Measurements from ENCODE around the gene ERC2. TPM values are rescaled to one million over a fixed set of nuclear protein-coding genes. Genes with fewer than 3 reads are reported as not detected.

ERC2 gene
- total and polyA plus RNA-seq, 12 donors = 0.22 to 4.2 (median 1.7) TPM

DNA sequence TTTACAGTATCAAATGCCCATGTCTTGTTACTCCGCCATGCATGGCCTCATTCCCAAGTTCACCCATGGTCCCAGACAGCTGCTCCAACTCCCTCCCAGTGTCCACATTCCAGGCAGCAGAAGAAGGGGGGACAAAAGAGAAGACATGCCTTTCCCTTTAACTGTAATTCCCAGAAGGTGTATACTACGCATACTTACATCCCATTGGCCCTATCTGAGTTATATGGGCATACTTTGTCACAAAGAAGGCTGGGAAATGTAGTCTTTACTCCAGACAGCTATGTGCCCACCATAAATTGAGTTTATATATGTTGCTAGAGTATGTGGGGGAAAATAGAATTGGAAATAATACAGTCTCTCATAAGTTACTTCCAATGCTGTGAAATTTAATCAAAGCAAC lies 70.5 kb downstream of the ERC2 start:
- intact Hi-C loops (cut with DNase I) = no loop called here
- peaks cover 0 to 2% (median 0%) of the 10 kb centered on the region in 11 donors for H3K9me3 ChIP-seq
- ATAC-seq (no peak), DNase-seq (no peak)
- TF ChIP-seq CTCF (IDR thresholded peaks at IDR 0.05) = no peak
- no peak overlapping the region for H3K27ac ChIP-seq
- H3K36me3 ChIP-seq = no peaks in the 10 kb centered on the region
- 78 to 88% methylated on average over 2 of the region's 2 CpGs for WGBS, 2 donors
- H3K4me1 ChIP-seq = no peaks in the 10 kb centered on the region
- H3K4me3 ChIP-seq = no peak overlapping the region
- H3K27me3 ChIP-seq = peaks cover 0 to 22% (median 0%) of the 10 kb centered on the region in 7 donors

- 78 to 90% methylated on average over 3 of the region's 3 CpGs for WGBS, 2 donors
- TF ChIP-seq CTCF (IDR thresholded peaks at IDR 0.05) = no peak
- Histone ChIP-seq H3K4me1 (no peaks in the 10 kb centered on the region), H3K36me3 (no peaks in the 10 kb centered on the region), H3K27me3 (no peaks in the 10 kb centered on the region), H3K27ac (no peak overlapping the region), H3K4me3 (no peak overlapping the region), H3K9me3 (peaks cover 0 to 2% (median 0%) of the 10 kb centered on the region in 11 donors)
- DNase-seq = no peak
- intact Hi-C loops (cut with DNase I) = no loop called here
- ATAC-seq = no peak
These were observed 79.0 kb downstream of the ERC2 start for GRCh38 chr3:56389183-56389830.

- Histone ChIP-seq H3K4me3 (no peak overlapping the region), H3K36me3 (no peaks in the 10 kb centered on the region), H3K9me3 (no peaks in the 10 kb centered on the region), H3K27ac (no peak overlapping the region), H3K4me1 (no peaks in the 10 kb centered on the region), H3K27me3 (no peaks in the 10 kb centered on the region)
- 69 to 70% methylated on average over 3 of the region's 3 CpGs for WGBS, 2 donors
- ATAC-seq = no peak
- TF ChIP-seq CTCF (IDR thresholded peaks at IDR 0.05) = no peak
- intact Hi-C loops (cut with DNase I) = no loop called here
- DNase-seq = no peak
These were observed 85.2 kb downstream of the ERC2 start for GRCh38 chr3:56383092-56383491.

DNA sequence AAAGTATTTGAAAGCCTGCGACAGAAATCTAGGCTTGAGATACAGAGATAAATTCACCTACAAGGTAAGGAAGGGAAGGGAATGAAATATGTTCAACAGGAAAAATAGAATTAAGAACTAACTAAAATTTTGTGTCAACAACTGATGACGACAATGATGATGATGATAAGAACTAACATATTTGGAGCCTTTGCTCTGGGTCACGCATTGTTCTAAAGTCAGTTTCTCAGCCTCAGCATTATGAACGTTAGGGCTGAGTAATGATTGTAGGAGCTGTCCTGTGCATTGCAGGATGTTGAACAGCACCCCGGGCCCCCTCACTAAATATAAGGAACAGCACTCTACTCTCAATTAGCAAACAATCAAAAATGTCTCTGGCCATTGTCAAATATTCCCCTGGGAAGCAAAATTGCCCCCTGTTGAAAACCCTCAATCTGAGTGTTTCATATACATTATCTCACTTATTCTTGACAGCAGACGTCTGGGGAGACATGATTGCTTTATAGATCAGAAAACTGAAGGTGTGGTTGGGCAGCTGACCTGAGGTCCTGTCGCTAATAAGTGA lies 88.5 kb downstream of the ERC2 start:
- Histone ChIP-seq H3K27ac (no peak overlapping the region), H3K4me3 (no peak overlapping the region), H3K36me3 (no peaks in the 10 kb centered on the region), H3K9me3 (peaks cover 0 to 26% (median 5%) of the 10 kb centered on the region in 11 donors), H3K27me3 (no peaks in the 10 kb centered on the region), H3K4me1 (no peaks in the 10 kb centered on the region)
- ATAC-seq = no peak
- 44 to 47% methylated on average over 7 of the region's 7 CpGs for WGBS, 2 donors
- DNase-seq = no peak
- no peak for TF ChIP-seq CTCF (IDR thresholded peaks at IDR 0.05)
- intact Hi-C loops (cut with DNase I) = no loop called here

All from heart right ventricle (tissue), 16 donors.